ENCODE measurements around the gene CNTN5. TPM values are rescaled to one million over a fixed set of nuclear protein-coding genes. Genes with fewer than 3 reads are reported as not detected.

CNTN5 gene
- total RNA-seq, 4 donors from 2014 or later, result 0.16 TPM; not detected in 3

DNA sequence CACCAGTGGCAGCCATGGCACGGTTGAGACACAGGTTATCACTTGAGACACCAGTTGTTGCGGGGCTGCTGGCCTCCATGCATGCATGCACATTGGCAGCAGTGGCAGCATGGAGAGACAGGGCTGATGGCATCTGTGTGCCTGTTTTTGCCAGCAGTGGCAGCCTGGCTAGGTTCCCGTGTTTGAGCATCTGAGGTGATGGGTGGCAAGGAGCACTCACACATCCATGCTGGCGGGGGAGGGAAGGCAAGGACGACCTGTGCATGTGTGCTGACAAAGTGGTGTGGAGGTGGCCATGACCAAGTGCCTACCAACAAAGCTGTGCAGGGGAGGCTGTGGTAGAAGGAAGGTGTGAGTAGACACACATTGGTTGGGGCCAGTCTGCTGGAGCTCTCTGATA, 133.5 kb downstream of the CNTN5 start:
- DNase-seq, result no peak
- peaks cover 0 to 2% (median 0%) of the 10 kb centered on the region in 3 donors for H3K9me3 ChIP-seq
- intact Hi-C loops (cut with DNase I; ENCODE audit: low total_unique reads), result no loop called here

DNA sequence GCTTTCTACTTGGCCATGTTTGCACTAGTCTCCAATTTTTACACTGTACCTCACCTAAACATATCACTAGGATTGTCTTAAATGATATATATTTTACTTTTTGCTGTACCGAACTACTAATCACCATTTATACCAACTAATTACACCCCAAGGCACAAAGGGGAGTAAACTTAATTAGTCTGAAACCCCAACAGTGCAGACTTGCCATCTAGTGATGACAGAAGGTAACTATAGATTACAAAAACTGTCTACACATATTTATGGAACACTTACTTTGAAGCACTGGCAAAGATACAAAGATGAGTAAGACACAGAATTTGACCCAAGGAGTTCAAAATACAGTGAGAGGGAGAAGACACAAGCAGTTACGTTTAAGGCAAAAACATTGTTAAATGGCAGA, 139.7 kb downstream of the CNTN5 start:
- TF ChIP-seq, protein P1, sequence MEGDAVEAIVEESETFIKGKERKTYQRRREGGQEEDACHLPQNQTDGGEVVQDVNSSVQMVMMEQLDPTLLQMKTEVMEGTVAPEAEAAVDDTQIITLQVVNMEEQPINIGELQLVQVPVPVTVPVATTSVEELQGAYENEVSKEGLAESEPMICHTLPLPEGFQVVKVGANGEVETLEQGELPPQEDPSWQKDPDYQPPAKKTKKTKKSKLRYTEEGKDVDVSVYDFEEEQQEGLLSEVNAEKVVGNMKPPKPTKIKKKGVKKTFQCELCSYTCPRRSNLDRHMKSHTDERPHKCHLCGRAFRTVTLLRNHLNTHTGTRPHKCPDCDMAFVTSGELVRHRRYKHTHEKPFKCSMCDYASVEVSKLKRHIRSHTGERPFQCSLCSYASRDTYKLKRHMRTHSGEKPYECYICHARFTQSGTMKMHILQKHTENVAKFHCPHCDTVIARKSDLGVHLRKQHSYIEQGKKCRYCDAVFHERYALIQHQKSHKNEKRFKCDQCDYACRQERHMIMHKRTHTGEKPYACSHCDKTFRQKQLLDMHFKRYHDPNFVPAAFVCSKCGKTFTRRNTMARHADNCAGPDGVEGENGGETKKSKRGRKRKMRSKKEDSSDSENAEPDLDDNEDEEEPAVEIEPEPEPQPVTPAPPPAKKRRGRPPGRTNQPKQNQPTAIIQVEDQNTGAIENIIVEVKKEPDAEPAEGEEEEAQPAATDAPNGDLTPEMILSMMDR (IDR thresholded peaks at IDR 0.05 in 4 of 5, conservative IDR thresholded peaks at IDR 0.05 in 1 of 5), result no peak
- no peak for TF ChIP-seq POLR2A (IDR thresholded peaks at IDR 0.05)
- Histone ChIP-seq H3K27me3 (peaks cover 0 to 2% (median 0%) of the 10 kb centered on the region in 3 donors), H3K4me3 (no peak overlapping the region), H3K4me1 (no peaks in the 10 kb centered on the region), H3K36me3 (no peaks in the 10 kb centered on the region), H3K27ac (no peak overlapping the region), H3K9me3 (peaks cover 0 to 2% (median 0%) of the 10 kb centered on the region in 3 donors)
- intact Hi-C loops (cut with DNase I; ENCODE audit: low total_unique reads) (no loop called here), in situ Hi-C loops (cut with MboI; ENCODE audit: low sequenced_read_pairs in 4 of 4) (no loop called here)
- DNase-seq (no peak), ATAC-seq (no peak)

More for the DNA sequence above, 133.5 kb downstream of the CNTN5 start:
- TF ChIP-seq, protein P1 (IDR thresholded peaks at IDR 0.05 in 4 of 5, conservative IDR thresholded peaks at IDR 0.05 in 1 of 5), result no peak
- Histone ChIP-seq H3K27me3 (no peaks in the 10 kb centered on the region), H3K4me3 (no peak overlapping the region), H3K36me3 (no peaks in the 10 kb centered on the region), H3K4me1 (no peaks in the 10 kb centered on the region), H3K27ac (no peak overlapping the region)
- ATAC-seq, result no peak
- in situ Hi-C loops (cut with MboI; ENCODE audit: low sequenced_read_pairs in 4 of 4), result no loop called here

DNA sequence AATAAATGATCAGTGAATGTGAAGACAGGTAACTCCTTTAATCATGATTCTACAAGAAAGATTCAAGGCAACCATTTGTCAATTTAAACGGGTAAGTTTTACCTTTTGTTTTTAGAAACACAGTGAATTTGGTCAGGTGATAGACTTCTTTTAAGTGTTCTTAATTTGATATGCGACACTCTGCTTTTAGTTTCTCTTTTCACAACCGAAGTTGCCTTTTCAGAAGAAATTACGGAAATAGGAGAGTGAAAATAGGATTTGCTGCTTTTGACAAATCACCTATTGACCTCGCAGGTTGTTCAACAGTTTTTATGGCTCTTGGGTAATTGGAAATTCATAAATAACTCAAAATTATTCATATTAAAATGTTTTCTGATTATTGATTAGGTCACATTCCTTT, 142.1 kb downstream of the CNTN5 start:
- H3K36me3 ChIP-seq, result no peaks in the 10 kb centered on the region
- H3K27me3 ChIP-seq, result peaks cover 0 to 2% (median 0%) of the 10 kb centered on the region in 3 donors
- no peaks in the 10 kb centered on the region for H3K4me1 ChIP-seq
- H3K9me3 ChIP-seq, result peaks cover 0 to 2% (median 0%) of the 10 kb centered on the region in 3 donors
- intact Hi-C loops (cut with DNase I; ENCODE audit: low total_unique reads) (no loop called here), in situ Hi-C loops (cut with MboI; ENCODE audit: low sequenced_read_pairs in 4 of 4) (no loop called here)
- no peak overlapping the region for H3K4me3 ChIP-seq
- DNase-seq, result no peak
- ATAC-seq, result no peak
- no peak overlapping the region for H3K27ac ChIP-seq
- no peak for TF ChIP-seq POLR2A (IDR thresholded peaks at IDR 0.05)
- TF ChIP-seq, protein P1 (IDR thresholded peaks at IDR 0.05 in 4 of 5, conservative IDR thresholded peaks at IDR 0.05 in 1 of 5), result no peak

DNA sequence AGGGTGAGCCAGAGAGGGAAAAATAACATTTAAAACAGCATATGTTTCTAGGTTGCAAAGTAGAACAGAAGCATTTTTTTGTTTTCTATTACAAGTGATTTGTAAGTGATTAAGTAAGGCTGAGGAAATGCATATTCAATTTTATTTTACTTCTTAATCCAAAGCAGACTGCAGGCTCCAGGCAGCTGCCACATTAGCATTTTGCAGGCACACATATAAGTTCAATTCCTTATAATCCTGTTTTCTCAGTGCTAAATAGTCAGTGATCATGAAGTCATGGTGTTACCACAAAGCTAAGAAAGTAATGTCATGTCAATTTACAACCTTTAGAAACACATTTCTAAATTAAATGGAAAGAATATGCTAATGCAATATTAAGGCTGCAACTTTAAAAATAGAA, 149.8 kb downstream of the CNTN5 start:
- no peaks in the 10 kb centered on the region for H3K9me3 ChIP-seq
- ATAC-seq, result no peak
- in situ Hi-C loops (cut with MboI; ENCODE audit: low sequenced_read_pairs in 4 of 4) (no loop called here), intact Hi-C loops (cut with DNase I; ENCODE audit: low total_unique reads) (no loop called here)
- H3K27me3 ChIP-seq, result no peaks in the 10 kb centered on the region
- H3K36me3 ChIP-seq, result no peaks in the 10 kb centered on the region
- no peak for DNase-seq
- TF ChIP-seq, protein P1 (IDR thresholded peaks at IDR 0.05 in 4 of 5, conservative IDR thresholded peaks at IDR 0.05 in 1 of 5), result no peak
- no peak for TF ChIP-seq POLR2A (IDR thresholded peaks at IDR 0.05)
- no peaks in the 10 kb centered on the region for H3K4me1 ChIP-seq
- no peak overlapping the region for H3K4me3 ChIP-seq
- no peak overlapping the region for H3K27ac ChIP-seq

DNA sequence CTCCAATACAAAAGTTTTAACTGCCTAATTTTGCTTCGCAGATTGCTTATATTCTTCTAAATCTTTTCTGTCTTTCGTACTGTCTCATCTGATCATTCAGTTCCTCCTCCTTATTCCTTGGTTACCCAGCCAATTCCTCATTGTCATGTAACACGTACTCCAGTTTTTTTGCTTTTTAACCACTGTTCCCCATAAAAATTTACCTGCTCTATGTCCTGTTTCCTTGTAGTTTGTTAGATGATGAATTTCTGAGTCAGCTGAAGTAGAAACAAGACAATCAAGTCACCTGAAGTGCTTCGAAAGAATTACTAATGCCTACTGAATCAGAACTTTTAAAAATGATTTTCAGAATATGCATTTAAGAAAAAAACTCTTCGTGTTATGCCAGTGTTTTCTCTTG, 150.6 kb downstream of the CNTN5 start:
- H3K9me3 ChIP-seq, result no peaks in the 10 kb centered on the region

More for the DNA sequence above, 150.6 kb downstream of the CNTN5 start:
- intact Hi-C loops (cut with DNase I; ENCODE audit: low total_unique reads), result no loop called here
- DNase-seq (no peak), ATAC-seq (no peak)
- TF ChIP-seq, protein P1 (IDR thresholded peaks at IDR 0.05 in 4 of 5, conservative IDR thresholded peaks at IDR 0.05 in 1 of 5), result no peak
- no peak for TF ChIP-seq POLR2A (IDR thresholded peaks at IDR 0.05)
- no peak overlapping the region for H3K27ac ChIP-seq
- in situ Hi-C loops (cut with MboI; ENCODE audit: low sequenced_read_pairs in 4 of 4), result no loop called here
- no peaks in the 10 kb centered on the region for H3K4me1 ChIP-seq
- no peaks in the 10 kb centered on the region for H3K27me3 ChIP-seq
- H3K4me3 ChIP-seq, result no peak overlapping the region
- H3K36me3 ChIP-seq, result no peaks in the 10 kb centered on the region

Measured in gastrocnemius medialis (tissue), 4 donors.